ENCODE data around the gene WDR59. TPM values are rescaled to one million over a fixed set of nuclear protein-coding genes. Genes with fewer than 3 reads are reported as not detected.

WDR59 gene
- total RNA-seq, 2 donors from 2014 or later, result 12.5 to 18.0 TPM

DNA sequence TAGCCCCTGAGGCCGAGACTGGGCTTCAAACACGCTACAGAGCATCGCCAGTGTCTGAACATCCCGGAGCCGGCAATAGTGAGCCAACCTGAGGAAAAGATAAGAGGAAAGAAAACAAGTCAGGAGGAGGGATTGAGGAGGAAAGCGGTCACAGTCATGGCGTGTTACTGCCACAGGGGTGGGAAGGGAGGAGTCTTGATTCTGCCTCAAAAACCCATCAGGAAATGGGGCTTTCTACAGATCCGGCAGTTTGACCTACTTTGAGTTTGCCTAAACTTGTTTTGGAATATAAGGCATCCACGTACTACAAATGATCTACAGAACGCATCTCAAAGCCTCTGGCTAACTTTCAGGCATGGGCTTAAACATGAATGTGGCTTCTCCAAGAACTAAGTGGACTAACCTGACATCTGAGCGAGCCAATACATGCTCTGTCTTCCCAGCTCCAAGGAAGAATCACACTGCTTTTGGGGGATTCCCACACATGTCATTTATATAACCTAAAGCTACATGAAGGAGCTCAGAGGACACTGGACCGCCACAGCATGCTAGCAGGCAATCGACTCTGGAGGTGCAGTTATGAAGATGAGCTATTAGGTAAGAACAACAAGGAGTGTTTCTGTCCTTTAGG, 96.6 kb downstream of the WDR59 start:
- TF ChIP-seq, protein P1, sequence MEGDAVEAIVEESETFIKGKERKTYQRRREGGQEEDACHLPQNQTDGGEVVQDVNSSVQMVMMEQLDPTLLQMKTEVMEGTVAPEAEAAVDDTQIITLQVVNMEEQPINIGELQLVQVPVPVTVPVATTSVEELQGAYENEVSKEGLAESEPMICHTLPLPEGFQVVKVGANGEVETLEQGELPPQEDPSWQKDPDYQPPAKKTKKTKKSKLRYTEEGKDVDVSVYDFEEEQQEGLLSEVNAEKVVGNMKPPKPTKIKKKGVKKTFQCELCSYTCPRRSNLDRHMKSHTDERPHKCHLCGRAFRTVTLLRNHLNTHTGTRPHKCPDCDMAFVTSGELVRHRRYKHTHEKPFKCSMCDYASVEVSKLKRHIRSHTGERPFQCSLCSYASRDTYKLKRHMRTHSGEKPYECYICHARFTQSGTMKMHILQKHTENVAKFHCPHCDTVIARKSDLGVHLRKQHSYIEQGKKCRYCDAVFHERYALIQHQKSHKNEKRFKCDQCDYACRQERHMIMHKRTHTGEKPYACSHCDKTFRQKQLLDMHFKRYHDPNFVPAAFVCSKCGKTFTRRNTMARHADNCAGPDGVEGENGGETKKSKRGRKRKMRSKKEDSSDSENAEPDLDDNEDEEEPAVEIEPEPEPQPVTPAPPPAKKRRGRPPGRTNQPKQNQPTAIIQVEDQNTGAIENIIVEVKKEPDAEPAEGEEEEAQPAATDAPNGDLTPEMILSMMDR (IDR thresholded peaks at IDR 0.05), result no peak

DNA sequence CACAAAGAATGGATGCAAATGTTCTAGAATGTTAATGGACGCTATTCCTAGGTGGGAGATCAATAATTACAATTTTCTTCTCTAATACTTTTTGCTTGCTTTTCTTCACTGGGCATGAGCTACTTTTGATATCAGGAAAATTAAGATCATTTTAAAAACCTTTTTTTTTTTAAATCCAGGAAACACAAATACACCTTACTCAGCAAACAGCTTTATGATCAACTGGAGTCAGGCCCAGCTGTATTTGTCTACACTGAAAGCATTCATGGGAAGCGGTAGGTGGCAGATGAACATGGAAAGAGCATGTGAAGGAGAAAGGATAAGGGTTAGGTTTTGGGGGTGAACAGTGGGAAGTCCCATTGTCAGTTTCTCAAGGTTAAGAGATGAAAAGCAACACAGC, 97.8 kb downstream of the WDR59 start:
- Histone ChIP-seq H3K9me3 (no peaks in the 10 kb centered on the region), H3K4me3 (no peak overlapping the region), H3K4me1 (no peaks in the 10 kb centered on the region), H3K27ac (no peak overlapping the region), H3K27me3 (no peaks in the 10 kb centered on the region), H3K36me3 (peaks cover 91% of the 10 kb centered on the region)
- TF ChIP-seq, protein P1 (IDR thresholded peaks at IDR 0.05), result no peak
- no peak for DNase-seq (ENCODE audit: low spot score)

More for the DNA sequence above, 96.6 kb downstream of the WDR59 start:
- Histone ChIP-seq H3K27me3 (no peaks in the 10 kb centered on the region), H3K27ac (no peak overlapping the region), H3K36me3 (peaks cover 96% of the 10 kb centered on the region), H3K4me1 (no peaks in the 10 kb centered on the region), H3K9me3 (no peaks in the 10 kb centered on the region), H3K4me3 (no peak overlapping the region)
- no peak for DNase-seq (ENCODE audit: low spot score)

DNA sequence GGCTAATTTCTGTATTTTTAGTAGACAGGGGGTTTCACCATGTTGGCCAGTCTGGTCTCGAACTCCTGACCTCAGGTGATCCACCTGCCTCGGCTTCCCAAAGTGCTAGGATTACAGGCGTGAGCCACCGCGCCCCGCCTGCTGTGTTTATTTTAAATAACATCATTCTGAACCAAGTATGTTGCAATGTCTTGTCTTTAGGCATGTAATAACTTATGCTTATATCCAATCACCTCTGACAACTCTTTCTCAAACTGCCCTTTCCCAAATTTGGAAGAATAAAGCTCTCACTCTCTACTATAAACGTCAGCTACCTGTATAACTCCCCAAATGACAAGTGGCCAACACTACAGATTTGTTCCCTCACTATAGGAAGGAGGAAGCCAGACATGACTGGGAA, 107.2 kb downstream of the WDR59 start:
- H3K9me3 ChIP-seq, result no peaks in the 10 kb centered on the region
- no peaks in the 10 kb centered on the region for H3K27me3 ChIP-seq
- H3K27ac ChIP-seq, result no peak overlapping the region
- H3K4me1 ChIP-seq, result no peaks in the 10 kb centered on the region
- H3K36me3 ChIP-seq, result peaks cover 36% of the 10 kb centered on the region
- TF ChIP-seq, protein P1 (IDR thresholded peaks at IDR 0.05), result no peak
- H3K4me3 ChIP-seq, result no peak overlapping the region
- DNase-seq (ENCODE audit: low spot score), result no peak

DNA sequence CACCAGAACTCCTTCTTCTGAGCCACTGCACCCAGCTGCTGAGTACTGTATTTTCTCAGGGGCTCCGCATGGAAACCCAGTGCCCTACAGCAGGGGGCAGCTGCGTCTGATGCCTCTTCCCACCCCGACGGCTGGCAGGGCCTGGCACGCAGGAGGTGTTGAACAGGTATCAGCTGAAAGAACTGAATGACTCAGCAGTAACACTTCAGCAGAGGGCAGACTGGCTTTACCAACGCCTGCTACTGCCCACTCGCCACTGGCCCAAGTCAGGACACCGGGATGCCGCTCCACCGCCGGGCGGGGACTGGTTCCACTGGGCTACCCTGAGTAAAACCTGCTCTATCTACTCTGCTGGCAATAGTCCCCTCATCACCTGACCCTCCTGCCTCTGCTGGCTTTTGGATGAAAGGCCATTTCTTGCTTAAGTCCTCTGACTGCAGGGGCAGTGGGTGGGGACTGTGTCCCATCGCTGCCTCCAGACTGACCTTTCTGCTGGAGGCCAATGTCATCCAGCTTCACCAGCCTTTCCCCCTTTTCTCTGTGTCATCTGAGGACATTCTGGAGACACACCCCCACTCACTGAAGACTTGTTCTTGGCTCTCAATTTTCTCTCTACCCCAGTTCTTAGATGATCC, 109.9 kb downstream of the WDR59 start:
- TF ChIP-seq, protein P1 (IDR thresholded peaks at IDR 0.05), result peak in 1 of 2 donors; percentile 39
- no peak overlapping the region for H3K27ac ChIP-seq
- DNase-seq (ENCODE audit: low spot score), result no peak

DNA sequence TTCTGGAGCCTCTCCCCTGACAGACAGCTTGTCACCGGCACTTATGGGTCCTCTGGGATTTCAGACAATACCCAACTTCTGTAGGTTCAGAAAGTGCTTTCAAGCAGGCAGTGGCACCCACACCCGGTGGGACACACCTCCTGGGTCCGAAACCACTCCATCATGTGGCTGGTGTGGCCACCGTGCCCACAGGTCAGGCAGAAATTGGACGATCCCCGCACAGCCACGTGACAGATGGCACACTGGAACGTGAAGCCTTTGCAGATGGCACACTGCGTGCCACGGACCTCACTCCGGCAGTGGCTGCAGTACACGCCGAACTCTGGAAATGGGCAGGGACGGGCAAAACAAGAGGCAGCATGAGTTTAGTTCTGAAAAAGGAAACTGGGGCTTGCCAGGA, 110.8 kb downstream of the WDR59 start:
- TF ChIP-seq, protein P1 (IDR thresholded peaks at IDR 0.05), result no peak
- Histone ChIP-seq H3K4me3 (no peak overlapping the region), H3K4me1 (no peaks in the 10 kb centered on the region), H3K27ac (no peak overlapping the region), H3K36me3 (peaks cover 39% of the 10 kb centered on the region), H3K27me3 (no peaks in the 10 kb centered on the region), H3K9me3 (no peaks in the 10 kb centered on the region)
- DNase-seq (ENCODE audit: low spot score), result no peak

More for the DNA sequence above, 109.9 kb downstream of the WDR59 start:
- no peaks in the 10 kb centered on the region for H3K9me3 ChIP-seq
- H3K27me3 ChIP-seq, result no peaks in the 10 kb centered on the region
- H3K36me3 ChIP-seq, result peaks cover 40% of the 10 kb centered on the region
- no peaks in the 10 kb centered on the region for H3K4me1 ChIP-seq
- H3K4me3 ChIP-seq, result no peak overlapping the region

Measured in right atrium auricular region (tissue), 2 donors.